H1 (cell line): ENCODE results near the gene HDLBP. TPM values are rescaled to one million over a fixed set of nuclear protein-coding genes. Genes with fewer than 3 reads are reported as not detected.

Source experiments
- CTCF ChIA-PET: fragments of 300-600 bp; sonication (Branson Sonifier 250); formaldehyde crosslinking; loops from one replicate; lab custom pipeline; 2021; ENCODE audit not compliant: partially characterized antibody; lab: Charles Lee
- POLR2A ChIA-PET: fragments of 300-600 bp; sonication (Branson Sonifier 250); formaldehyde crosslinking; loops from one replicate; lab custom pipeline; 2021; ENCODE audit warnings: inconsistent platforms; ENCODE audit not compliant: partially characterized antibody; lab: Charles Lee
- DNase-seq, 2 experiments: peaks; one replicate each; pipeline versions ENCODE4 v3.0.0 to v3.0.0-alpha.2; 2010 to 2022; ENCODE audit warnings: low spot score in 2 of 2, low read depth in 1 of 2, mixed read lengths in 1 of 2
- FAIRE-seq: peaks from 2 replicates; lab custom pipeline; 2011; peaks lifted over from hg19 to GRCh38; lab: Jason Lieb, UNC
- H2AFZ ChIP-seq: 2 replicates; pipeline ENCODE4 v1.8.1; 2012; ENCODE audit warnings: low read length, inconsistent platforms
- H2AK5ac ChIP-seq: 2 replicates; pipeline ENCODE4 v1.6.1; 2013; ENCODE audit warnings: low read depth, low read length
- H2BK120ac ChIP-seq: replicated peaks from 2 replicates; pipeline ENCODE3; 2013; ENCODE audit warnings: low read depth, low read length, inconsistent platforms
- H2BK12ac ChIP-seq: 2 replicates; pipeline ENCODE4 v1.6.1; 2013; ENCODE audit warnings: low read depth, low read length
- H2BK15ac ChIP-seq: 2 replicates; pipeline ENCODE4 v1.6.1; 2013; ENCODE audit warnings: low read length
- H2BK20ac ChIP-seq: 2 replicates; pipeline ENCODE4 v1.6.1; 2013; ENCODE audit warnings: low read length
- H2BK5ac ChIP-seq: 2 replicates; pipeline ENCODE4 v1.6.1; 2013; ENCODE audit warnings: low read depth, low read length
- H3K14ac ChIP-seq: 2 replicates; pipeline ENCODE4 v1.6.1; 2013; ENCODE audit warnings: inconsistent platforms; ENCODE audit not compliant: insufficient read length
- H3K18ac ChIP-seq: 2 replicates; pipeline ENCODE4 v1.6.1; 2013; ENCODE audit warnings: low read length; ENCODE audit errors: extremely low read depth
- H3K23ac ChIP-seq: 2 replicates; pipeline ENCODE4 v1.6.1; 2013; ENCODE audit warnings: inconsistent platforms; ENCODE audit not compliant: insufficient read length
- H3K23me2 ChIP-seq: 2 replicates; pipeline ENCODE4 v1.6.1; 2013; ENCODE audit warnings: low read depth, low read length
- H3K27ac ChIP-seq: 2 replicates; pipeline ENCODE4 v1.6.1; 2011; ENCODE audit warnings: low read depth, low read length, inconsistent platforms
- H3K27me3 ChIP-seq, 4 experiments: replicated peaks in 1 of 4; 1 replicate in 1 of 4; 2 replicates in 3 of 4; pipeline versions ENCODE4 v1.6.1 to v1.8.1; 2011 to 2013; ENCODE audit warnings: low read length in 3 of 4, mild to moderate bottlenecking in 3 of 4, inconsistent platforms in 2 of 4, mixed read lengths in 2 of 4, moderate library complexity in 1 of 4; ENCODE audit not compliant: control insufficient read depth in 3 of 4, insufficient read depth in 3 of 4; ENCODE audit errors: extremely low read depth in 1 of 4
- H3K36me3 ChIP-seq, 4 experiments: 2 replicates each; pipeline versions ENCODE4 v1.6.1 to v1.8.1; 2011 to 2013; ENCODE audit warnings: mild to moderate bottlenecking in 4 of 4, low read length in 3 of 4, moderate library complexity in 2 of 4, control low read depth in 1 of 4, inconsistent platforms in 1 of 4; ENCODE audit not compliant: insufficient read depth in 4 of 4, control insufficient read depth in 2 of 4
- H3K4ac ChIP-seq: replicated peaks from 2 replicates; pipeline ENCODE3; 2013; ENCODE audit warnings: low read length, low read depth, mixed read lengths, inconsistent platforms; ENCODE audit not compliant: insufficient read length
- H3K4me1 ChIP-seq, 4 experiments: replicated peaks in 1 of 4; 1 replicate in 1 of 4; 2 replicates in 3 of 4; pipeline versions ENCODE4 v1.6.1 to v1.8.1; 2011 to 2013; ENCODE audit warnings: low read length in 3 of 4, inconsistent platforms in 2 of 4, mixed read lengths in 1 of 4; ENCODE audit not compliant: insufficient read depth in 4 of 4, control insufficient read depth in 3 of 4
- H3K4me2 ChIP-seq, 2 experiments: 2 replicates each; pipeline versions ENCODE4 v1.6.1 to v1.8.1; 2011 to 2013; ENCODE audit warnings: low read depth in 2 of 2, low read length in 2 of 2, control low read depth in 1 of 2, inconsistent platforms in 1 of 2, mild to moderate bottlenecking in 1 of 2; ENCODE audit not compliant: insufficient read depth in 1 of 2
- H3K4me3 ChIP-seq, 4 experiments: fragments of 200-600, 300-600 bp in 1 of 4; sonication (generic), shearing (Covaris generic), sonication (Bioruptor Twin) in 1 of 4; 2 replicates each; pipeline versions ENCODE4 v1.5.1 to v1.8.1; 2011 to 2016; ENCODE audit warnings: low read length in 4 of 4, low read depth in 3 of 4, control low read depth in 2 of 4, inconsistent platforms in 2 of 4, mild to moderate bottlenecking in 2 of 4, mixed read lengths in 1 of 4, moderate library complexity in 1 of 4; ENCODE audit not compliant: insufficient read depth in 2 of 4; ENCODE audit errors: extremely low read depth in 1 of 4
- H3K56ac ChIP-seq: replicated peaks from 2 replicates; pipeline ENCODE3; 2013; ENCODE audit warnings: low read depth, mild to moderate bottlenecking, mixed read lengths, low read length, inconsistent platforms; ENCODE audit not compliant: insufficient read length
- H3K79me1 ChIP-seq: 2 replicates; pipeline ENCODE4 v1.6.1; 2013; ENCODE audit warnings: low read depth, low read length, control low read depth
- H3K79me2 ChIP-seq, 2 experiments: 2 replicates each; pipeline versions ENCODE4 v1.6.1 to v1.8.1; 2012 to 2013; ENCODE audit warnings: low read length in 2 of 2, mild to moderate bottlenecking in 2 of 2, inconsistent platforms in 1 of 2; ENCODE audit not compliant: insufficient read depth in 2 of 2, control insufficient read depth in 1 of 2
- H3K9ac ChIP-seq, 4 experiments: replicated peaks in 1 of 4; 1 replicate in 1 of 4; 2 replicates in 3 of 4; pipeline versions ENCODE4 v1.6.1 to v1.8.1; 2011 to 2013; ENCODE audit warnings: low read depth in 3 of 4, low read length in 3 of 4, control low read depth in 2 of 4, mild to moderate bottlenecking in 2 of 4, moderate library complexity in 2 of 4, inconsistent platforms in 1 of 4; ENCODE audit errors: extremely low read depth in 1 of 4
- H3K9me3 ChIP-seq, 2 experiments: 2 replicates each; pipeline versions ENCODE4 v1.6.1 to v1.8.1; 2012 to 2013; ENCODE audit warnings: mild to moderate bottlenecking in 2 of 2, moderate library complexity in 2 of 2, control low read depth in 1 of 2, inconsistent platforms in 1 of 2, low read depth in 1 of 2, low read length in 1 of 2, mixed read lengths in 1 of 2; ENCODE audit not compliant: insufficient read depth in 2 of 2
- H4K20me1 ChIP-seq, 2 experiments: replicated peaks in 1 of 2; 2 replicates each; pipeline versions ENCODE3 to v1.8.1; 2011 to 2013; ENCODE audit warnings: inconsistent platforms in 2 of 2, low read length in 2 of 2, mild to moderate bottlenecking in 1 of 2; ENCODE audit not compliant: insufficient read depth in 2 of 2, control insufficient read depth in 1 of 2
- H4K5ac ChIP-seq: 2 replicates; pipeline ENCODE4 v1.6.1; 2013; ENCODE audit warnings: low read length, low read depth, mixed read lengths, inconsistent platforms; ENCODE audit not compliant: insufficient read length
- H4K8ac ChIP-seq: 2 replicates; pipeline ENCODE4 v1.8.0; 2013; ENCODE audit warnings: mild to moderate bottlenecking, moderate library complexity, low read length, inconsistent platforms; ENCODE audit not compliant: insufficient read depth; ENCODE audit errors: extremely low read depth
- H4K91ac ChIP-seq: replicated peaks from 2 replicates; pipeline ENCODE3; 2013; ENCODE audit warnings: low read length, mixed read lengths, inconsistent platforms; ENCODE audit not compliant: insufficient read length
- HDAC6 ChIP-seq: IDR thresholded peaks from one replicate; pipeline ENCODE4 v1.7.1; 2012; ENCODE audit warnings: low read depth, mild to moderate bottlenecking, inconsistent platforms, low read length, moderate library complexity
- POLR2A ChIP-seq, 2 experiments: IDR thresholded peaks; 1 replicate in 1 of 2; 2 replicates in 1 of 2; pipeline ENCODE4 v1.6.1; 2011; ENCODE audit warnings: low read depth in 2 of 2, low read length in 2 of 2, mild to moderate bottlenecking in 2 of 2; ENCODE audit errors: control extremely low read depth in 1 of 2
- POU5F1 ChIP-seq: IDR thresholded peaks from 2 replicates; pipeline ENCODE4 v1.6.1; 2011; ENCODE audit warnings: low read depth, mild to moderate bottlenecking, low read length, moderate library complexity
- RAD21 ChIP-seq, 2 experiments: IDR thresholded peaks in 1 of 2; conservative IDR thresholded peaks in 1 of 2; 2 replicates each; pipeline ENCODE4 v1.6.1; 2011; ENCODE audit warnings: low read depth in 2 of 2, low read length in 2 of 2, improper control_type of control experiment in 1 of 2, inconsistent platforms in 1 of 2, mild to moderate bottlenecking in 1 of 2, moderate library complexity in 1 of 2
- RBBP5 ChIP-seq: IDR thresholded peaks from 2 replicates; pipeline ENCODE4 v1.7.1; 2012; ENCODE audit warnings: low read depth, mild to moderate bottlenecking, inconsistent platforms, low read length, moderate library complexity, borderline replicate concordance
- RXRA ChIP-seq: IDR thresholded peaks from 2 replicates; pipeline ENCODE4 v1.6.1; 2011; ENCODE audit warnings: low read depth, mild to moderate bottlenecking, low read length, moderate library complexity; ENCODE audit not compliant: insufficient read depth
- SAP30 ChIP-seq: fragments of 300-600 bp; sonication (generic); IDR thresholded peaks from 2 replicates; pipeline ENCODE4 v1.7.1; 2012; ENCODE audit warnings: low read length, moderate library complexity, mild to moderate bottlenecking, inconsistent platforms; ENCODE audit not compliant: insufficient read depth, insufficient replicate concordance
- SRF ChIP-seq: IDR thresholded peaks from 2 replicates; pipeline ENCODE4 v1.6.1; 2011; ENCODE audit warnings: mild to moderate bottlenecking, low read depth, low read length, moderate library complexity
- TAF1 ChIP-seq: IDR thresholded peaks from 2 replicates; pipeline ENCODE4 v1.6.1; 2011; ENCODE audit warnings: mild to moderate bottlenecking, low read depth, low read length
- WGBS, 2 experiments: shearing (Covaris generic) in 1 of 2; methylation state at CpG; one replicate each; pipeline versions ENCODE4 v1.1.6 to v1.1.7; 2013 to 2015; ENCODE audit warnings: low lambda C conversion rate in 2 of 2, mixed read lengths in 2 of 2, inconsistent platforms in 1 of 2, low coverage in 1 of 2, missing lambda C conversion rate in 1 of 2; ENCODE audit not compliant: insufficient replicate concordance in 2 of 2, insufficient coverage in 1 of 2, insufficient read length in 1 of 2; ENCODE audit errors: extremely low coverage in 1 of 2, missing lambda C conversion rate in 1 of 2; 5-methylcytosine and 5-hydroxymethylcytosine counted together
- polyA plus RNA-seq, 7 experiments: library from polyadenylated mRNA; depleted of rRNA in 3 of 7; stranded (reverse) in 5 of 7; unstranded in 2 of 7; fragments of >200 nt in 5 of 7; fragments of 200-250 nt in 2 of 7; gene quantifications; 1 replicate in 5 of 7; 2 replicates in 1 of 7; 4 replicates in 1 of 7; pipeline versions ENCODE4 v1.2.1 to v1.2.3, GENCODE V29; 2011 to 2013; ENCODE audit warnings: missing spikeins in 2 of 7, mixed read lengths in 2 of 7
- total RNA-seq: library from RNA; stranded (reverse); fragmentation: NEBNext Ultra II Directional; extraction: Animal tissue kit (Norgen Biotek cat#: 25700); gene quantifications from 2 replicates; pipeline ENCODE4 v1.2.1, GENCODE V29; 2021

The HDLBP gene
- total and polyA plus RNA-seq, 2 of the 8 experiments (the other 6 are each of a cell fraction or from before 2014, with no cell fraction given): 185 to 360 TPM

DNA sequence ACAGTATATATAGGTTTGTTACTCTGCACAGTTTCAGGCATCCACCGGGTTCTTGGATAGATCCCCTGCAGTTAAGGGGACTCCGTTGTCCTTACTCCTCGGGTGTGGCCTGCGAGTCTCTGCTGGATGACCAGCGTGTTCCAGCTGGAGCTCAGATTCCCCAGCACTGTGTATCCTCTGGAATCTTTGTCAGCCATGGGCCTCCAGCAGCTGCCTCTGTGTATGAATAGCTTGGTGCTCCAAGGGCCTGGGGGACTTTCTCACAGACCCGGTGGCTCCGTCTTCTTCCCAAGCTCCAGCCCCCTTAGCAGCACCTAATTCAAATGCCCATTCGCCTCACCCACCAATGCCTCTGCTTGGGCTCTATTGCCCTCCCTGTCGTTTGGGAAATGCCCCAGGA, 120.7 kb downstream of the HDLBP start:
- TF ChIP-seq HDAC6: no peak
- no peak for TF ChIP-seq POLR2A (IDR thresholded peaks at IDR 0.05; ENCODE audit: control extremely low read depth in 1 of 2, low read depth in 2 of 2, low read length in 2 of 2)
- TF ChIP-seq SRF: no peak
- TF ChIP-seq RBBP5: no peak
- TF ChIP-seq POU5F1: no peak
- no peak for TF ChIP-seq RAD21 (IDR thresholded peaks at IDR 0.05 in 1 of 2, conservative IDR thresholded peaks at IDR 0.05 in 1 of 2; ENCODE audit: low read depth in 2 of 2, low read length in 2 of 2)
- no peak for TF ChIP-seq TAF1
- no peak for TF ChIP-seq SAP30
- TF ChIP-seq RXRA: no peak
- TF ChIP-seq, all 59 proteins: peak for 0
- Histone ChIP-seq H2BK12ac (no peak overlapping the region), H3K56ac (no peak overlapping the region), H3K9ac (no peak overlapping the region), H3K18ac (no peak overlapping the region; the same call in 1 of the 2 replicates), H4K91ac (no peak overlapping the region), H3K14ac (no peak overlapping the region), H3K23me2 (no peaks in the 10 kb centered on the region), H2BK15ac (no peak overlapping the region), H3K4me1 (no peaks in the 10 kb centered on the region; a peak in 1 of 7 replicates), H4K20me1 (peaks cover 0 to 2% of the 10 kb centered on the region in 2 experiments), H2BK20ac (no peak overlapping the region), H3K27me3 (no peaks in the 10 kb centered on the region; a peak in 1 of 7 replicates), H2BK5ac (no peak overlapping the region), H3K4me3 (no peak overlapping the region), H2BK120ac (no peak overlapping the region), H4K8ac (no peak overlapping the region), H3K4ac (no peak overlapping the region), H2AK5ac (no peak overlapping the region), H3K36me3 (no peaks in the 10 kb centered on the region), H3K79me1 (no peaks in the 10 kb centered on the region), H3K9me3 (no peaks in the 10 kb centered on the region), H3K27ac (no peak overlapping the region), H4K5ac (no peak overlapping the region), H3K79me2 (no peaks in the 10 kb centered on the region), H3K23ac (no peak overlapping the region), H2AFZ (no peak overlapping the region), H3K4me2 (no peak overlapping the region)
- ChIA-PET CTCF (interaction anchor here (1.2 kb wide), 1 partner anchor 33 kb away, joined by 3 read pairs; no protein-coding TSS in a partner anchor), POLR2A (no interaction called here)
- FAIRE-seq: no peak
- 92% methylated on average over 9 of the region's 9 CpGs; no CpG with 5 or more reads in 1 of the 2 experiments for WGBS, 2 experiments
- DNase-seq: no peak
